GM18861 (cell line): Measurements from ENCODE around the gene KIF7.
"Not testable (repeated sequence)": the region's sequence is repeated elsewhere in the genome, so short reads cannot be mapped to it uniquely, and the experiment has no call there.

Experiments used
- ATAC-seq: cut with Tn5 transposase; IDR thresholded peaks from one replicate; pipeline ENCODE4 v1.9.1; 2021; ENCODE audit not compliant: unreplicated experiment

Gene KIF7

GRCh38 chr15:89625716-89626115 is 29.6 kb downstream of the KIF7 start:
- ATAC-seq: no peak

- ATAC-seq: no peak
Observed at GRCh38 chr15:89623165-89623564, 32.1 kb downstream of the KIF7 start.

- no peak for ATAC-seq
Observed at GRCh38 chr15:89621547-89621946, 33.7 kb downstream of the KIF7 start.

GRCh38 chr15:89616228-89616627 is 39.0 kb downstream of the KIF7 start:
- no peak for ATAC-seq

- no peak for ATAC-seq
Observed at GRCh38 chr15:89615135-89615534, 40.1 kb downstream of the KIF7 start.

- no peak for ATAC-seq
Observed at GRCh38 chr15:89614164-89614563, 41.1 kb downstream of the KIF7 start.

GRCh38 chr15:89613031-89613430 is 42.2 kb downstream of the KIF7 start:
- no peak for ATAC-seq

GRCh38 chr15:89611317-89611716 is 44.0 kb downstream of the KIF7 start:
- ATAC-seq: no peak

GRCh38 chr15:89599021-89599420 is 56.2 kb downstream of the KIF7 start:
- no peak for ATAC-seq

- ATAC-seq: no peak
Observed at GRCh38 chr15:89593018-89593417, 62.2 kb downstream of the KIF7 start.

- no peak for ATAC-seq
Observed at GRCh38 chr15:89591834-89592233, 63.4 kb downstream of the KIF7 start.

- ATAC-seq: no peak
Observed at GRCh38 chr15:89587955-89588354, 67.3 kb downstream of the KIF7 start.

- no peak for ATAC-seq
Observed at GRCh38 chr15:89586651-89587050, 68.6 kb downstream of the KIF7 start.

GRCh38 chr15:89580747-89581146 is 74.5 kb downstream of the KIF7 start:
- not testable (repeated sequence) for ATAC-seq

GRCh38 chr15:89578146-89578545 is 77.1 kb downstream of the KIF7 start:
- no peak for ATAC-seq
